Thyroid gland (tissue), 4 donors: ENCODE measurements around the gene SFR1. TPM values are rescaled to one million over a fixed set of nuclear protein-coding genes. Genes with fewer than 3 reads are reported as not detected.

Experiments
- DNase-seq, 2 donors: peaks; one replicate each; pipeline ENCODE4 v3.0.0-alpha.2; 2019
- H3K27ac ChIP-seq, 3 donors: fragments of 200-600 bp; sonication (generic); 1 replicate in 2 of 3; 2 replicates in 1 of 3; pipeline ENCODE4 v1.5.1; 2016 to 2019; ENCODE audit warnings: mild to moderate bottlenecking in 1 of 3, moderate library complexity in 1 of 3
- H3K27me3 ChIP-seq: fragments of 200-600 bp; sonication (generic); one replicate; pipeline ENCODE4 v1.5.1; 2019
- H3K36me3 ChIP-seq, 2 donors: fragments of 200-600 bp; sonication (generic); one replicate each; pipeline ENCODE4 v1.5.1; 2016 to 2019
- H3K4me1 ChIP-seq, 2 donors: fragments of 200-600 bp; sonication (generic); one replicate each; pipeline ENCODE4 v1.5.1; 2017 to 2019
- H3K4me3 ChIP-seq, 3 donors: fragments of 200-600 bp; sonication (generic); replicated peaks in 1 of 3; 1 replicate in 2 of 3; 2 replicates in 1 of 3; pipeline ENCODE4 v1.5.1; 2016; ENCODE audit warnings: mild to moderate bottlenecking in 1 of 3
- H3K9me3 ChIP-seq: fragments of 200-600 bp; sonication (generic); one replicate; pipeline ENCODE4 v1.5.1; 2017
- CTCF ChIP-seq, 6 experiments: fragments of 200-600 bp in 3 of 6; fragments of 450-650 bp in 3 of 6; sonication (generic) in 3 of 6; IDR thresholded peaks; one replicate each; pipeline ENCODE4 v1.5.1; 2016 to 2019; ENCODE audit warnings: antibody characterized with exemption in 6 of 6, mild to moderate bottlenecking in 2 of 6, inconsistent platforms in 1 of 6, moderate library complexity in 1 of 6
- POLR2A ChIP-seq, 2 donors: fragments of 450-650 bp; IDR thresholded peaks; one replicate each; pipeline ENCODE4 v1.6.1; 2017; ENCODE audit warnings: antibody characterized with exemption in 2 of 2, mild to moderate bottlenecking in 2 of 2, moderate library complexity in 1 of 2
- WGBS, 2 donors: methylation state at CpG; one replicate each; pipeline ENCODE4 v1.1.5; 2017; 5-methylcytosine and 5-hydroxymethylcytosine counted together
- intact Hi-C: fragments of 100-400 bp; cut with DNase I; formaldehyde crosslinking; loops from one replicate; pipeline ENCODE4 v1.15.1; 2023
- total RNA-seq, 4 donors: library from RNA; depleted of rRNA; stranded (reverse); fragments of >200 nt; gene quantifications; one replicate each; pipeline ENCODE4 v1.2.3, GENCODE V29; 2016

Gene SFR1
- total RNA-seq, 4 donors from 2014 or later: 4.5 to 12.1 (median 5.1) TPM

- 60 to 69% methylated on average over 1 of the region's 1 CpG for WGBS, 2 donors
- TF ChIP-seq POLR2A (IDR thresholded peaks at IDR 0.05) (no peak), CTCF (IDR thresholded peaks at IDR 0.05) (no peak)
- intact Hi-C loops: no loop called here
- Histone ChIP-seq H3K36me3 (no peaks in the 10 kb centered on the region), H3K4me3 (no peak overlapping the region), H3K27me3 (no peaks in the 10 kb centered on the region), H3K9me3 (no peaks in the 10 kb centered on the region), H3K4me1 (peaks cover 0 to 9% of the 10 kb centered on the region in 2 donors), H3K27ac (no peak overlapping the region)
- no peak for DNase-seq
Observed at GRCh38 chr10:104113376-104113956, 8.5 kb upstream of the SFR1 start.

GRCh38 chr10:104117839-104118323 is 4.1 kb upstream of the SFR1 start:
- no peaks in the 10 kb centered on the region for H3K27me3 ChIP-seq
- intact Hi-C loops: no loop called here
- WGBS, 2 donors: 45 to 52% methylated on average over 4 of the region's 4 CpGs

GRCh38 chr10:104119996-104120395 is 2.0 kb upstream of the SFR1 start:
- no peaks in the 10 kb centered on the region for H3K36me3 ChIP-seq
- no peaks in the 10 kb centered on the region for H3K27me3 ChIP-seq
- WGBS, 2 donors: 49 to 60% methylated on average over 3 of the region's 3 CpGs
- peak overlapping the region; percentile 98 to 99 (median 99) for H3K27ac ChIP-seq
- H3K9me3 ChIP-seq: no peaks in the 10 kb centered on the region
- intact Hi-C loops: no loop called here
- H3K4me3 ChIP-seq: no peak overlapping the region
- H3K4me1 ChIP-seq: peaks cover 0 to 32% of the 10 kb centered on the region in 2 donors
- no peak for DNase-seq
- TF ChIP-seq CTCF (IDR thresholded peaks at IDR 0.05): no peak
- no peak for TF ChIP-seq POLR2A (IDR thresholded peaks at IDR 0.05)

More at GRCh38 chr10:104117839-104118323, 4.1 kb upstream of the SFR1 start:
- no peaks in the 10 kb centered on the region for H3K36me3 ChIP-seq
- H3K9me3 ChIP-seq: no peaks in the 10 kb centered on the region
- DNase-seq: peak; percentile 58 to 63
- H3K4me1 ChIP-seq: peaks cover 0 to 28% of the 10 kb centered on the region in 2 donors
- H3K4me3 ChIP-seq: no peak overlapping the region
- H3K27ac ChIP-seq: peak overlapping the region in 1 of 3 donors; percentile 33
- TF ChIP-seq POLR2A (IDR thresholded peaks at IDR 0.05) (no peak), CTCF (IDR thresholded peaks at IDR 0.05) (no peak)

- intact Hi-C loops: no loop called here
- 49 to 51% methylated on average over 2 of the region's 2 CpGs for WGBS, 2 donors
Observed at GRCh38 chr10:104120512-104120902, 1.5 kb upstream of the SFR1 start.

More at GRCh38 chr10:104120512-104120902, 1.5 kb upstream of the SFR1 start:
- DNase-seq: no peak
- peaks cover 0 to 32% of the 10 kb centered on the region in 2 donors for H3K4me1 ChIP-seq
- no peaks in the 10 kb centered on the region for H3K27me3 ChIP-seq
- H3K9me3 ChIP-seq: no peaks in the 10 kb centered on the region
- H3K36me3 ChIP-seq: no peaks in the 10 kb centered on the region
- TF ChIP-seq CTCF (IDR thresholded peaks at IDR 0.05): no peak
- TF ChIP-seq POLR2A (IDR thresholded peaks at IDR 0.05): no peak
- H3K4me3 ChIP-seq: peak overlapping the region in 2 of 3 donors; percentile 22 to 42
- H3K27ac ChIP-seq: peak overlapping the region; percentile 98 to 99 (median 99)
